ENCODE results near the gene DRICH1. TPM values are rescaled to one million over a fixed set of nuclear protein-coding genes. Genes with fewer than 3 reads are reported as not detected.
"Not testable (repeated sequence)": the region's sequence is repeated elsewhere in the genome, so short reads cannot be mapped to it uniquely, and the experiment has no call there.

DRICH1 gene
- total RNA-seq, 1 experiment from 2014 or later, result not detected

DNA sequence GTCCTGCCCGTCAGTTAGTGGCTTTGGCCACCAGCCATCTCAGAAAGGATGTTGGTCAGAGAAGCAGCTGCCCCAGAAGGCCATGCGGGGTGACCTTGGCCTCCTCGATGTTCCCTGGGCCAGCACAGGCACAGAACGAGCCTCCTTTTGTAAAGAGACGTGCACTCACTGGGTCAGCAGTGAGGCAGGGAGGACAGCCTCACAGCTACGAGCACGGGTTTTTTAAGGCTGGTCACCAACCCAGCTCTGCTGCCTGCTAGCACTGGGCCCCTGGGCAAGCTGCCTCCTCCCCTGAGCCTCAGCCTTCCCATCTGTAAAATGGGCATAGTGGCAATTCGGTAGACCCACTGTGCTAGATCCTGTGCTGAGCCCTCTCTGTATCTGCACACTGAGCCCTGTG, 62.8 kb downstream of the DRICH1 start:
- DNase-seq (ENCODE audit: low read depth), result no peak

DNA sequence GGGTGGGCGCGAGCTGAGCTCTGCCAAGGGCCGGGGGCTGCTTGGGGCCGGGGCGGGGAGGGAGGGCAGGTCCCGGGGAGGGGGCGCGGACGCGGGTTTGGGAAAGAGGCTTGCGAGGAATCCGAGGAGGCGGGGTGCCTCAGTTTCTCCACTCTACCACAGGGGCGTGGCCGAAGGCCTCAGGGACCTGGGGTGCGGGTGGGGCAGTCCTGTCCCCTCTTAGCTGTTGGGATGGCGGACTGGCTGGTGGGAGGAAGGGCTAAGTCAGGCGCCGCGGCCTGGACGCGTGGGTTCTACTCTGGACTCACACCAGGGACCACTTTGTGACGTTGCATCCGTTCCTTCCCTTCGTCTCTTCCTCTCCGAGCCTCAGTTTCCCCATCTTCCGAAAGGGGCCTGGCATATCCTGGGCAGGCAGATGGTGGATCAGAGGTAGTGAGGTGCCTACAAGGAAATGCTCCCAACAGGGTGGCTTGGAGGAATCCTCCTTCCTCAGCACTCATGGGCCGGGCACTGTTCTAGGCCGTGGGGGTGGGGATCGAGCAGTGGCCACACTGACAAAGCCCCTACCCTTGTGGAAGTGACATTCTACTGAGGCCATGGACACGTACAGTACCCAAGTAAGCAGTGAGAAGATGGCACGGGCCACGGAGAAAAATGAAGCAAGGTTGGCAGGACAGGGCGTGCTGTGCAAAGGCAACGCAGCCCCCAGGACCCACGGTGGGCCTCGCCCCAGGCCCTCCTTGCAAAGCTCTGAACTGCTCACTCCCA, 65.2 kb downstream of the DRICH1 start:
- DNase-seq (ENCODE audit: low read depth), result no peak

DNA sequence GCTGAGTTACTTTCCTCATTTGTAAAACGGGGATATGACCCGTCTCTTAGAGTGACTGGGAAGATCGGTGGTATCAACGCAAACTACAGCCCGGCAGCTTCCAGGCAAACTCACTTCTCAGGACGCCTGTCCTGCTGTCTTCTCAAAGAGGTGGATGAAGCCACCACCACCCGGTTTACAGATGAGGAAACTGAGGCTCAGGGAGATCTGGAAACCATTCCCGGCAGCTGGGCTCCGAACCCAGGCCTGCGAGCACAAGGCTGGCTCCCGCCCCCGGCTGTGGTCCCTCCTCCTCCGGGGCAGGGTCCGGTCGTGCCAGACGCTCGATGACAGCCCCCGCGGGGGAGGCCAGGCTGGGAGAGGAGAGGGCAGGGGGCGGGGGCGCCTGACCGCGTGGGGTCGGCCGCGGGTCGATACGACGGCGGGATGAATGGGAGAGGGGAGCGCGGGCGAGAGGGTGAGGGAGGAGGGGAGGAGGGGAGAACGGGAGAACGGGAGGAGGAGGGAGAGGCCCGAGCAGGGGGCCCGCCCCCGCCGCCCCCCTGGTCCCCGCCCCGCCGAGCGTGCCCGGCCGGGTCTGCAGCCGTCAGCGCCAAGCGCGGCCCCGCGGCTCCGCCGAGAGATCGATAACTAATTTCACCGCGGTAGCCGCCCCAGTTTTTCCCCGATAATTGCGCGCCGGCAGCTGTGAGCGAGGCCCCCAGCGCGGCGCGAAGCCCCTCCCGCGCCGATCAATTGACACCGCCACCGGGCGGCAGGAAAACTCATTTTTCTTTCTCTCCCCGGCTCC, 66.0 kb downstream of the DRICH1 start:
- no peak for DNase-seq (ENCODE audit: low read depth)

- no peak for DNase-seq (ENCODE audit: low read depth)
Observed at GRCh38 chr22:23565305-23565914, 66.7 kb downstream of the DRICH1 start.

- no peak for DNase-seq (ENCODE audit: low read depth)
Observed at GRCh38 chr22:23564276-23564675, 67.8 kb downstream of the DRICH1 start.

DNA sequence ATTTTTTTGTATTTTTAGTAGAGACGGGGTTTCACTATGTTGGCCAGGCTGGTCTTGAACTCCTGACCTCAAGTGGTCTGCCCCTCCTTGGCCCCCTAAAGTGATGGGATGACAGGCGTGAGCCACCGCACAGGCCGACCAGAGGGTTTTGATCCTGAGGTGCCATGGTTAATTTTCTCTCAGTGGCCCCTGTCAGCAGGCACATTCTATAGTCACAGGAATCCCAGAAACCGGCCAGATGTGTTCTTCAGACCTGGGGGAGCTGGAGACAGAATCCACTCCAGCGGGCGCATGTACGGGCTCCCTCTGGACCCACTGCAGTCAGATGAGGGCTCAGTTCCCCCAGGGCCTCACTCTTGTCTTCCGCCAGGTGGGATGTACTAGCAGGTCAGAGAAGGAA, 69.0 kb downstream of the DRICH1 start:
- DNase-seq (ENCODE audit: low read depth), result no peak

- no peak for DNase-seq (ENCODE audit: low read depth)
Observed at GRCh38 chr22:23562186-23562585, 69.9 kb downstream of the DRICH1 start.

DNA sequence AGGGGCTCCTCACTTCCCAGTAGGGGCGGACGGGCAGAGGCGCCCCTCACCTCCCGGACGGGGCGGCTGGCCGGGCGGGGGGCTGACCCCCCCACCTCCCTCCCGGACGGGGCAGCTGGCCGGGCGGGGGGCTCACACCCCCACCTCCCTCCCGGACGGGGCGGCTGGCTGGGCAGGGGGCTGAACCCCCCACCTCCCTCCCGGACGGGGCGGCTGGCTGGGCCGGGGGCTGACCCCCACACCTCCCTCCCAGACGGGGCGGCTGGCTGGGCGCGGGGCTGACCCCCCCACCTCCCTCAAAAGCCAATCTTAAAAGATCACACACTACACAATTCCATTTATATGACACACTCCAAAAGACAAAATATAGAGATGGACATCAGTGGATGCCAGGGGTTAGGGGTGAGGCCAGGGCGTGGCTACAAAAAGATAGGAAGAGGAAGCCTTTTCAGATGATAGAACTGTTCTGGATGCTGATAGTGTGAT, 71.1 kb downstream of the DRICH1 start:
- not testable (repeated sequence) for DNase-seq (ENCODE audit: low read depth)

GRCh38 chr22:23560215-23560614, 71.9 kb downstream of the DRICH1 start:
- DNase-seq (ENCODE audit: low read depth), result not testable (repeated sequence)

Other genes starting within 250 kb of the DRICH1 start
- not detected in 2 replicates for gene IGLL1, start 52.0 kb downstream of the DRICH1 start, total RNA-seq (2014; rRNA removed; shearing (Covaris generic))
- gene RGL4, start 58.7 kb upstream of the DRICH1 start, total RNA-seq (2014; rRNA removed; shearing (Covaris generic)), result 0.12 TPM in 1 of 2 replicates, not detected in the other
- 1.8 and 2.9 TPM in 2 replicates for gene ZNF70, start 118.8 kb upstream of the DRICH1 start, total RNA-seq (2014; rRNA removed; shearing (Covaris generic))
- gene VPREB3, start 122.1 kb upstream of the DRICH1 start, total RNA-seq (2014; rRNA removed; shearing (Covaris generic)), result not detected in 2 replicates
- not detected in 2 replicates for gene C22orf15, start 130.7 kb upstream of the DRICH1 start, total RNA-seq (2014; rRNA removed; shearing (Covaris generic))
- gene CHCHD10, start 135.7 kb upstream of the DRICH1 start, total RNA-seq (2014; rRNA removed; shearing (Covaris generic)), result 1.8 and 13.9 TPM in 2 replicates
- gene MMP11, start 140.5 kb upstream of the DRICH1 start, total RNA-seq (2014; rRNA removed; shearing (Covaris generic)), result 52.3 and 55.0 TPM in 2 replicates
- 72.3 and 77.3 TPM in 2 replicates for gene SMARCB1, start 154.6 kb upstream of the DRICH1 start, total RNA-seq (2014; rRNA removed; shearing (Covaris generic))
- 1.9 and 4.2 TPM in 2 replicates for gene DERL3, start 206.7 kb upstream of the DRICH1 start, total RNA-seq (2014; rRNA removed; shearing (Covaris generic))
- 32.1 and 39.5 TPM in 2 replicates for gene SLC2A11, start 225.6 kb upstream of the DRICH1 start, total RNA-seq (2014; rRNA removed; shearing (Covaris generic))